B cell (primary cell): Measurements from ENCODE around the gene CYB5RL. TPM values are rescaled to one million over a fixed set of nuclear protein-coding genes. Genes with fewer than 3 reads are reported as not detected.

Experiments used
- ATAC-seq: fragments of 200-7000 bp; cut with Tn5 transposase; one replicate; pipeline ENCODE4 v1.10.0; 2021; ENCODE audit warnings: low read depth, mild to moderate bottlenecking, moderate number of reproducible peaks, moderate library complexity
- CTCF ChIA-PET: fragments of 350-600 bp; sonication (Branson Sonifier 250); formaldehyde crosslinking; loops from one replicate; lab custom pipeline; 2021; ENCODE audit warnings: antibody characterized with exemption, inconsistent platforms; lab: Charles Lee
- POLR2A ChIA-PET: fragments of 350-600 bp; sonication (Branson Sonifier 250); formaldehyde crosslinking; loops from one replicate; lab custom pipeline; 2021; ENCODE audit warnings: antibody characterized with exemption; lab: Charles Lee
- DNase-seq: peaks from one replicate; pipeline ENCODE4 v3.0.0; 2013
- H2AFZ ChIP-seq: 2 replicates; pipeline ENCODE4 v1.6.1; 2012; ENCODE audit warnings: mild to moderate bottlenecking, low read depth, low read length; ENCODE audit not compliant: insufficient read depth, poor library complexity, severe bottlenecking
- H3K27ac ChIP-seq, 2 donors: 1 replicate in 1 of 2; 2 replicates in 1 of 2; pipeline ENCODE4 v1.5.1; 2012 to 2013; ENCODE audit warnings: low read length in 2 of 2, mild to moderate bottlenecking in 2 of 2, moderate library complexity in 1 of 2
- H3K27me3 ChIP-seq, 4 experiments: fragments of 200-600 bp in 1 of 4; sonication (generic) in 1 of 4; replicated peaks in 1 of 4; 1 replicate in 2 of 4; 2 replicates in 2 of 4; pipeline versions ENCODE4 v1.6.1 to v1.7.0; 2013 to 2016; ENCODE audit warnings: low read length in 3 of 4, mild to moderate bottlenecking in 2 of 4, mixed read lengths in 1 of 4, moderate library complexity in 1 of 4; ENCODE audit not compliant: insufficient read depth in 4 of 4, control insufficient read depth in 3 of 4; ENCODE audit errors: control extremely low read depth in 1 of 4
- H3K36me3 ChIP-seq, 2 experiments: replicated peaks in 1 of 2; 1 replicate in 1 of 2; 2 replicates in 1 of 2; pipeline versions ENCODE4 v1.6.1 to v1.7.1; 2013; ENCODE audit warnings: low read length in 1 of 2; ENCODE audit not compliant: insufficient read depth in 2 of 2, control insufficient read depth in 1 of 2; ENCODE audit errors: control extremely low read depth in 1 of 2, extremely low read depth in 1 of 2
- H3K4me1 ChIP-seq, 2 donors: fragments of 200-600 bp in 1 of 2; sonication (generic) in 1 of 2; 1 replicate in 1 of 2; 2 replicates in 1 of 2; pipeline versions ENCODE4 v1.5.1 to v1.6.1; 2013 to 2017; ENCODE audit warnings: low read length in 2 of 2; ENCODE audit not compliant: control insufficient read depth in 2 of 2, insufficient read depth in 2 of 2
- H3K4me2 ChIP-seq: replicated peaks from 2 replicates; pipeline ENCODE3; 2012; ENCODE audit warnings: mild to moderate bottlenecking, low read depth, low read length; ENCODE audit not compliant: poor library complexity, severe bottlenecking
- H3K4me3 ChIP-seq, 5 experiments: fragments of 200-600 bp in 1 of 5; sonication (generic) in 1 of 5; 1 replicate in 3 of 5; 2 replicates in 2 of 5; pipeline versions ENCODE4 v1.5.1 to v1.7.0; 2011 to 2016; ENCODE audit warnings: low read length in 4 of 5, mild to moderate bottlenecking in 4 of 5, low read depth in 2 of 5, control low read depth in 1 of 5, moderate library complexity in 1 of 5; ENCODE audit not compliant: insufficient read depth in 1 of 5; ENCODE audit errors: control extremely low read depth in 1 of 5, extremely low read depth in 1 of 5
- H3K79me2 ChIP-seq: fragments of 200-600 bp; sonication (generic); one replicate; pipeline ENCODE4 v1.6.0; 2016; ENCODE audit warnings: low read length; ENCODE audit not compliant: control insufficient read depth, insufficient read depth
- H3K9ac ChIP-seq: fragments of 200-600 bp; sonication (generic); 2 replicates; pipeline ENCODE4 v1.6.1; 2017; ENCODE audit warnings: mild to moderate bottlenecking, low read length, moderate library complexity
- H3K9me3 ChIP-seq, 3 donors: one replicate each; pipeline versions ENCODE4 v1.6.1 to v1.7.1; 2013; ENCODE audit warnings: low read length in 2 of 3; ENCODE audit not compliant: control insufficient read depth in 2 of 3, insufficient read depth in 1 of 3; ENCODE audit errors: control extremely low read depth in 1 of 3
- H4K20me1 ChIP-seq: 2 replicates; pipeline ENCODE4 v1.6.0; 2012; ENCODE audit warnings: mild to moderate bottlenecking, low read length; ENCODE audit not compliant: insufficient read depth, control insufficient read depth, poor library complexity, severe bottlenecking
- H3K27ac Mint-ChIP-seq: one replicate; pipeline ENCODE4 v1.8.0; 2021; ENCODE audit warnings: mixed read lengths
- H3K27me3 Mint-ChIP-seq: one replicate; pipeline ENCODE4 v1.8.0; 2021; ENCODE audit warnings: mixed read lengths
- H3K4me1 Mint-ChIP-seq: one replicate; pipeline ENCODE4 v1.8.0; 2021; ENCODE audit warnings: mixed read lengths
- H3K4me3 Mint-ChIP-seq: one replicate; pipeline ENCODE4 v1.8.0; 2021; ENCODE audit warnings: mixed read lengths
- H3K9me3 Mint-ChIP-seq: one replicate; pipeline ENCODE4 v1.8.0; 2022; ENCODE audit warnings: mixed read lengths; ENCODE audit not compliant: insufficient read depth
- EZH2 ChIP-seq: IDR thresholded peaks from 2 replicates; pipeline ENCODE4 v1.6.1; 2012; ENCODE audit warnings: borderline replicate concordance, low read depth, mild to moderate bottlenecking, moderate library complexity, low read length; ENCODE audit not compliant: insufficient read depth, poor library complexity, severe bottlenecking
- WGBS: methylation state at CpG from one replicate; pipeline ENCODE4 v1.1.5; 2013; ENCODE audit warnings: missing lambda C conversion rate; ENCODE audit not compliant: insufficient coverage; 5-methylcytosine and 5-hydroxymethylcytosine counted together
- intact Hi-C: fragments of 100-400 bp; cut with micrococcal nuclease; formaldehyde crosslinking; loops from one replicate; pipeline ENCODE4 v1.10.0; 2022
- polyA plus RNA-seq: library from polyadenylated mRNA; depleted of rRNA; stranded (reverse); fragments of >200 nt; gene quantifications from 2 replicates; pipeline ENCODE4 v1.2.3, GENCODE V29; 2012
- total RNA-seq, 2 donors: library from RNA; stranded (reverse); fragments of 120-200 nt in 1 of 2; gene quantifications; 1 replicate in 1 of 2; 2 replicates in 1 of 2; pipeline versions ENCODE4 v1.2.3 to v1.2.4, GENCODE V29; 2013 to 2022
- TF ChIP-seq, protein P1 (sequence below): fragments of 200-600 bp; IDR thresholded peaks from one replicate; pipeline ENCODE4 v1.8.0; 2022; ENCODE audit warnings: antibody characterized with exemption, mild to moderate bottlenecking

The CYB5RL gene
- total and polyA plus RNA-seq, 2 donors (not counting 1 experiment from before 2014, with no cell fraction given) = 7.9 to 12.4 TPM

DNA sequence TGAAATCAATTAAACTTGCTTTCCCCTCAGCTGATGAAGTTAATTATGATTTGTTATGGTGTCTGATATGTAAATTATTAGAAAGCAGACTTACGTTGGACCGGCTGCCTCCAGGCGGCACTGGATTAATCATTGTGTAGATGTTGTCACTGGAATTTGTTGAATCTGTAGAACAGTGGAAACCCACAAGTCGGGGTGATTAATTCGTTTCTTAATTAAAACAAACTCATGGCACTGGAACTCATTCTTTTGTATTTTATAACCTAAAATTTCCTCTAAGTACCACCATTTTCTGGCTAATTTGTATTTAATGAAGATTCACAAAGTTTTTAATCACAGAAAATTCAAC is 39.2 kb upstream of the CYB5RL start:
- POLR2A ChIA-PET = no interaction called here
- peaks cover 0 to 9% of the 10 kb centered on the region in 2 experiments for H3K36me3 ChIP-seq

DNA sequence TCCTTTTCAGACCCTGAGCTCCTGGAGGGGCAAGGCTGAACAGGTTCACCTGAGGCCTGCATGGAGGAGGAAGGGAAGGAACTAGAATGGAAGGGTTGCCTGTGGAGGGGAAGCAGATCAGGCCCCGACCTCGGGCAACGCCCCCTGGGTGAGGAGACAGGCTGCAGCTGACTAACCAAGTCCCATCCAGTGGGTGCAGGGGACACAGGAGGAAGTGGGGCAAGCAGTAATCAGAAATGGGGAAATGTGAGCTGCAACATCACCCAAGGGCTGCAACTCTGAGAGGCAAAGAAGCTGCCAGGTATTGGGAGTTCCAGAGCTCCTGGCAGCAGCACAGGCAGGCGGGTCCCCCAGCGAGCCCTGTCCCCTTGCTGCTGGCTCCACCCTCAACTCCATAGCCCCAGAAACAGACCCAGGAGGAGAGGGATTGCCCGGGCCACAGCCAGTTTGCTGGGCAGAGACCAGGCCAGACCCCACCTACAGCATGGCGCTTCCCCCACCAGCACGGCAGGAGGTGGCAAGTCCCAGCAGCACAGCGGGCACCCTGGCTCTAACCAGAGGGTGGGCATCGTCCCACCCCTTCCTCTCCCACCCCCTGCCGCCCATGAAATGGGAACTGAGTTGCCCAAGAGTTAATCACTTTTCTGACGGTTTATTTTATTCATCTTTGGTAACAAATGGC is 38.7 kb upstream of the CYB5RL start:
- H3K9ac ChIP-seq = no peak overlapping the region
- DNase-seq = no peak
- no peaks in the 10 kb centered on the region for H3K9me3 ChIP-seq
- no peak overlapping the region for H3K4me3 ChIP-seq
- 80% methylated on average over 10 of the region's 12 CpGs for WGBS
- no peaks in the 10 kb centered on the region for H3K4me1 ChIP-seq
- no peaks in the 10 kb centered on the region for H3K79me2 ChIP-seq
- Mint-ChIP-seq H3K27ac (no peak overlapping the region), H3K4me1 (no peaks in the 10 kb centered on the region), H3K9me3 (no peaks in the 10 kb centered on the region), H3K27me3 (no peaks in the 10 kb centered on the region), H3K4me3 (no peak overlapping the region)
- no peak overlapping the region for H2AFZ ChIP-seq
- H3K27ac ChIP-seq = no peak overlapping the region
- no peaks in the 10 kb centered on the region for H3K27me3 ChIP-seq
- H4K20me1 ChIP-seq = no peaks in the 10 kb centered on the region
- no peak overlapping the region for H3K4me2 ChIP-seq
- TF ChIP-seq, protein P1, sequence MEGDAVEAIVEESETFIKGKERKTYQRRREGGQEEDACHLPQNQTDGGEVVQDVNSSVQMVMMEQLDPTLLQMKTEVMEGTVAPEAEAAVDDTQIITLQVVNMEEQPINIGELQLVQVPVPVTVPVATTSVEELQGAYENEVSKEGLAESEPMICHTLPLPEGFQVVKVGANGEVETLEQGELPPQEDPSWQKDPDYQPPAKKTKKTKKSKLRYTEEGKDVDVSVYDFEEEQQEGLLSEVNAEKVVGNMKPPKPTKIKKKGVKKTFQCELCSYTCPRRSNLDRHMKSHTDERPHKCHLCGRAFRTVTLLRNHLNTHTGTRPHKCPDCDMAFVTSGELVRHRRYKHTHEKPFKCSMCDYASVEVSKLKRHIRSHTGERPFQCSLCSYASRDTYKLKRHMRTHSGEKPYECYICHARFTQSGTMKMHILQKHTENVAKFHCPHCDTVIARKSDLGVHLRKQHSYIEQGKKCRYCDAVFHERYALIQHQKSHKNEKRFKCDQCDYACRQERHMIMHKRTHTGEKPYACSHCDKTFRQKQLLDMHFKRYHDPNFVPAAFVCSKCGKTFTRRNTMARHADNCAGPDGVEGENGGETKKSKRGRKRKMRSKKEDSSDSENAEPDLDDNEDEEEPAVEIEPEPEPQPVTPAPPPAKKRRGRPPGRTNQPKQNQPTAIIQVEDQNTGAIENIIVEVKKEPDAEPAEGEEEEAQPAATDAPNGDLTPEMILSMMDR = no peak
- no peak for TF ChIP-seq EZH2
- no peak for ATAC-seq
- intact Hi-C loops = no loop called here
- ChIA-PET CTCF (no interaction called here), POLR2A (no interaction called here)
- peaks cover 0 to 9% of the 10 kb centered on the region in 2 experiments for H3K36me3 ChIP-seq

More for the DNA sequence above, 39.2 kb upstream of the CYB5RL start:
- Mint-ChIP-seq H3K9me3 (no peaks in the 10 kb centered on the region), H3K4me3 (no peak overlapping the region), H3K4me1 (no peaks in the 10 kb centered on the region), H3K27me3 (no peaks in the 10 kb centered on the region), H3K27ac (no peak overlapping the region)
- DNase-seq (no peak), ATAC-seq (no peak)
- Histone ChIP-seq H3K9ac (no peak overlapping the region), H3K4me2 (no peak overlapping the region), H3K9me3 (no peaks in the 10 kb centered on the region), H3K4me3 (no peak overlapping the region), H2AFZ (no peak overlapping the region), H3K27ac (no peak overlapping the region), H3K4me1 (no peaks in the 10 kb centered on the region), H3K79me2 (no peaks in the 10 kb centered on the region), H3K27me3 (no peaks in the 10 kb centered on the region), H4K20me1 (no peaks in the 10 kb centered on the region)
- CTCF ChIA-PET = no interaction called here
- intact Hi-C loops = no loop called here
- no peak for TF ChIP-seq EZH2
- TF ChIP-seq, protein P1 = no peak
- WGBS = 100% methylated on average over 1 of the region's 5 CpGs
